Gastroesophageal sphincter (tissue), 4 donors: ENCODE data around the gene WDR49. TPM values are rescaled to one million over a fixed set of nuclear protein-coding genes. Genes with fewer than 3 reads are reported as not detected.

Experiments
- ATAC-seq: fragments of 150-250 bp; one replicate; pipeline ENCODE4 v1.9.1; 2016; ENCODE audit warnings: mild to moderate bottlenecking, moderate library complexity
- H3K27ac ChIP-seq, 4 donors: fragments of 200-600 bp; sonication (generic) in 3 of 4; 1 replicate in 3 of 4; 2 replicates in 1 of 4; pipeline ENCODE4 v1.5.1; 2016 to 2019
- H3K27me3 ChIP-seq: fragments of 200-600 bp; sonication (generic); one replicate; pipeline ENCODE4 v1.5.1; 2019
- H3K36me3 ChIP-seq, 2 donors: fragments of 200-600 bp; sonication (generic); one replicate each; pipeline ENCODE4 v1.5.1; 2019; ENCODE audit warnings: control low read depth in 1 of 2
- H3K4me1 ChIP-seq, 3 donors: fragments of 200-600 bp; sonication (generic); 1 replicate in 2 of 3; 2 replicates in 1 of 3; pipeline ENCODE4 v1.5.1; 2016 to 2019; ENCODE audit warnings: control low read depth in 2 of 3
- H3K4me3 ChIP-seq, 2 donors: fragments of 200-600 bp; sonication (generic); one replicate each; pipeline ENCODE4 v1.5.1; 2019; ENCODE audit warnings: mild to moderate bottlenecking in 1 of 2, moderate library complexity in 1 of 2
- H3K9me3 ChIP-seq, 3 donors: fragments of 200-600 bp; sonication (generic); one replicate each; pipeline ENCODE4 v1.5.1; 2017 to 2019; ENCODE audit warnings: control low read depth in 2 of 3
- CTCF ChIP-seq, 4 experiments: fragments of 200-600 bp in 2 of 4; fragments of 450-650 bp in 2 of 4; sonication (generic) in 1 of 4; IDR thresholded peaks; one replicate each; pipeline ENCODE4 v1.5.1; 2017 to 2019; ENCODE audit warnings: antibody characterized with exemption in 4 of 4, mild to moderate bottlenecking in 2 of 4, moderate library complexity in 2 of 4
- EP300 ChIP-seq: sonication (generic); formaldehyde crosslinking; IDR thresholded peaks from one replicate; pipeline ENCODE4 v1.6.1; 2017; ENCODE audit warnings: antibody characterized with exemption, mild to moderate bottlenecking
- POLR2A ChIP-seq, 2 donors: fragments of 450-650 bp; IDR thresholded peaks; one replicate each; pipeline ENCODE4 v1.6.1; 2017; ENCODE audit warnings: antibody characterized with exemption in 2 of 2, mild to moderate bottlenecking in 2 of 2, moderate library complexity in 1 of 2
- POLR2AphosphoS5 ChIP-seq: sonication (generic); formaldehyde crosslinking; IDR thresholded peaks from one replicate; pipeline ENCODE4 v1.6.1; 2017; ENCODE audit warnings: antibody characterized with exemption
- WGBS, 2 donors: methylation state at CpG; one replicate each; pipeline ENCODE4 v1.1.5; 2018; ENCODE audit warnings: low coverage in 1 of 2; 5-methylcytosine and 5-hydroxymethylcytosine counted together
- total RNA-seq, 4 donors: library from RNA; depleted of rRNA; stranded (reverse); fragments of >200 nt; gene quantifications; one replicate each; pipeline ENCODE4 v1.1.0, GENCODE V29; 2016

The WDR49 gene
- total RNA-seq, 4 donors from 2014 or later = 1.6 to 8.7 (median 4.9) TPM

- TF ChIP-seq POLR2AphosphoS5 = no peak
- no peak for TF ChIP-seq POLR2A (IDR thresholded peaks at IDR 0.05)
- ATAC-seq = no peak
- Histone ChIP-seq H3K9me3 (no peaks in the 10 kb centered on the region), H3K36me3 (no peaks in the 10 kb centered on the region), H3K4me1 (no peaks in the 10 kb centered on the region), H3K4me3 (no peak overlapping the region), H3K27me3 (no peaks in the 10 kb centered on the region), H3K27ac (no peak overlapping the region)
Measured at GRCh38 chr3:167481164-167481563, 172.6 kb downstream of the WDR49 start.

GRCh38 chr3:167480748-167481147 is 173.0 kb downstream of the WDR49 start:
- H3K4me1 ChIP-seq = no peaks in the 10 kb centered on the region
- no peak overlapping the region for H3K4me3 ChIP-seq
- H3K27ac ChIP-seq = no peak overlapping the region
- no peak for ATAC-seq
- WGBS, 2 donors = 95 to 100% methylated on average over 2 of the region's 2 CpGs
- H3K36me3 ChIP-seq = no peaks in the 10 kb centered on the region
- TF ChIP-seq POLR2AphosphoS5 (no peak), CTCF (IDR thresholded peaks at IDR 0.05) (no peak), POLR2A (IDR thresholded peaks at IDR 0.05) (no peak), EP300 (no peak)
- no peaks in the 10 kb centered on the region for H3K27me3 ChIP-seq
- no peaks in the 10 kb centered on the region for H3K9me3 ChIP-seq

- no peak for TF ChIP-seq POLR2AphosphoS5
- no peak for TF ChIP-seq POLR2A (IDR thresholded peaks at IDR 0.05)
- no peak for TF ChIP-seq EP300
- TF ChIP-seq CTCF (IDR thresholded peaks at IDR 0.05) = no peak
- ATAC-seq = no peak
- H3K27me3 ChIP-seq = no peaks in the 10 kb centered on the region
- no peaks in the 10 kb centered on the region for H3K9me3 ChIP-seq
- 65 to 72% methylated on average over 4 of the region's 4 CpGs for WGBS, 2 donors
- H3K27ac ChIP-seq = no peak within 1 kb of the TSS
- H3K36me3 ChIP-seq = no peaks in the 10 kb centered on the region
- H3K4me1 ChIP-seq = no peaks in the 10 kb centered on the region
- no peak within 1 kb of the TSS for H3K4me3 ChIP-seq
Measured at GRCh38 chr3:167473863-167474262, 179.9 kb downstream of the WDR49 start, which contains the start of gene SERPINI2. Gene SERPINI2 (minus strand): TSS chr3:167474042. CDS start chr3:167471834, 2,208 bp downstream.

GRCh38 chr3:167469381-167469780 is 184.4 kb downstream of the WDR49 start:
- no peak overlapping the region for H3K27ac ChIP-seq
- no peak overlapping the region for H3K4me3 ChIP-seq
- TF ChIP-seq POLR2AphosphoS5 (no peak), POLR2A (IDR thresholded peaks at IDR 0.05) (no peak), EP300 (no peak), CTCF (IDR thresholded peaks at IDR 0.05) (no peak)
- 53 to 73% methylated on average over 3 of the region's 3 CpGs for WGBS, 2 donors
- ATAC-seq = no peak
- H3K36me3 ChIP-seq = no peaks in the 10 kb centered on the region
- no peaks in the 10 kb centered on the region for H3K9me3 ChIP-seq
- H3K4me1 ChIP-seq = no peaks in the 10 kb centered on the region
- no peaks in the 10 kb centered on the region for H3K27me3 ChIP-seq

GRCh38 chr3:167467848-167468611 is 185.7 kb downstream of the WDR49 start:
- Histone ChIP-seq H3K9me3 (no peaks in the 10 kb centered on the region), H3K27ac (no peak overlapping the region), H3K4me3 (no peak overlapping the region), H3K36me3 (no peaks in the 10 kb centered on the region), H3K4me1 (no peaks in the 10 kb centered on the region), H3K27me3 (no peaks in the 10 kb centered on the region)
- TF ChIP-seq POLR2AphosphoS5 = no peak
- no peak for TF ChIP-seq POLR2A (IDR thresholded peaks at IDR 0.05)
- TF ChIP-seq EP300 = no peak
- TF ChIP-seq CTCF (IDR thresholded peaks at IDR 0.05) = no peak
- no peak for ATAC-seq
- WGBS, 2 donors = 79 to 84% methylated on average over 5 of the region's 5 CpGs
